Activated CD4-positive, alpha-beta memory T cell treated with anti-CD3 and anti-CD28 coated beads, Interleukin-2, amount 10 ng/mL, durations not matched to agents 7 days and 5 days (primary cell): ENCODE measurements around the gene DES. TPM values are rescaled to one million over a fixed set of nuclear protein-coding genes. Genes with fewer than 3 reads are reported as not detected.
"Not testable (repeated sequence)": the region's sequence is repeated elsewhere in the genome, so short reads cannot be mapped to it uniquely, and the experiment has no call there.

Experiments used
- CTCF ChIA-PET: fragments of 350-600 bp; sonication (Branson Sonifier 250); formaldehyde crosslinking; loops from one replicate; lab custom pipeline; 2021; ENCODE audit warnings: antibody characterized with exemption, inconsistent platforms; lab: Charles Lee
- POLR2A ChIA-PET: fragments of 350-600 bp; sonication (Branson Sonifier 250); formaldehyde crosslinking; loops from one replicate; lab custom pipeline; 2021; ENCODE audit warnings: antibody characterized with exemption; lab: Charles Lee
- DNase-seq: peaks from one replicate; pipeline ENCODE4 v3.0.0-alpha.2; 2020
- H3K27ac Mint-ChIP-seq: one replicate; pipeline ENCODE4 v1.8.0; 2021; ENCODE audit warnings: mild to moderate bottlenecking, mixed read lengths
- H3K27me3 Mint-ChIP-seq: one replicate; pipeline ENCODE4 v1.8.0; 2021; ENCODE audit warnings: mixed read lengths
- H3K36me3 Mint-ChIP-seq: one replicate; pipeline ENCODE4 v1.8.0; 2021; ENCODE audit warnings: low read depth, mixed read lengths
- H3K4me1 Mint-ChIP-seq: one replicate; pipeline ENCODE4 v1.8.0; 2021; ENCODE audit warnings: mixed read lengths
- H3K4me3 Mint-ChIP-seq: one replicate; pipeline ENCODE4 v1.8.0; 2021; ENCODE audit warnings: mild to moderate bottlenecking, mixed read lengths
- H3K9me3 Mint-ChIP-seq: one replicate; pipeline ENCODE4 v1.8.0; 2021; ENCODE audit warnings: mixed read lengths
- total RNA-seq, 2 experiments: library from RNA; stranded (reverse); gene quantifications; one replicate each; pipeline ENCODE4 v1.2.3, GENCODE V29; 2021

The DES gene
- total RNA-seq, 2 experiments from 2014 or later = not detected

GRCh38 chr2:219403861-219404260 is 14.3 kb upstream of the DES start:
- no peaks in the 10 kb centered on the region for H3K4me1 Mint-ChIP-seq
- no peaks in the 10 kb centered on the region for H3K9me3 Mint-ChIP-seq
- ChIA-PET CTCF (interaction anchor here (0.7 to 5.0 kb wide), 10 partner anchors 11 to 286 kb away, joined by 3 to 75 read pairs (median 8); partner anchors contain the start of genes DNPEP, GMPPA, INHA and OBSL1), POLR2A (interaction anchor here (0.6 kb wide), 1 partner anchor 33 kb away, joined by 3 read pairs; no protein-coding TSS in a partner anchor)
- no peak overlapping the region for H3K27ac Mint-ChIP-seq
- no peaks in the 10 kb centered on the region for H3K36me3 Mint-ChIP-seq
- H3K27me3 Mint-ChIP-seq = peaks cover 12% of the 10 kb centered on the region
- no peak for DNase-seq
- no peak overlapping the region for H3K4me3 Mint-ChIP-seq

GRCh38 chr2:219404291-219404910 is 13.8 kb upstream of the DES start:
- DNase-seq = no peak
- POLR2A ChIA-PET = interaction anchor here (1.1 kb wide), 1 partner anchor 16 kb away, joined by 3 read pairs; the partner anchor contains the start of gene DNPEP
- no peaks in the 10 kb centered on the region for H3K9me3 Mint-ChIP-seq
- no peak overlapping the region for H3K4me3 Mint-ChIP-seq
- H3K36me3 Mint-ChIP-seq = no peaks in the 10 kb centered on the region
- peaks cover 12% of the 10 kb centered on the region for H3K27me3 Mint-ChIP-seq
- CTCF ChIA-PET = interaction anchor here (0.7 to 5.0 kb wide), 7 partner anchors 12 to 167 kb away, joined by 3 to 75 read pairs (median 12); partner anchors contain the start of genes DNPEP, GMPPA, INHA and OBSL1
- no peak overlapping the region for H3K27ac Mint-ChIP-seq
- no peaks in the 10 kb centered on the region for H3K4me1 Mint-ChIP-seq

- H3K9me3 Mint-ChIP-seq = no peaks in the 10 kb centered on the region
- H3K4me3 Mint-ChIP-seq = no peak overlapping the region
- H3K27me3 Mint-ChIP-seq = peaks cover 12% of the 10 kb centered on the region
- no peak for DNase-seq
- ChIA-PET POLR2A (interaction anchor here (1.1 kb wide), 1 partner anchor 17 kb away, joined by 3 read pairs; the partner anchor contains the start of gene DNPEP), CTCF (interaction anchor here (0.7 to 5.0 kb wide), 3 partner anchors 11 to 167 kb away, joined by 3 to 75 read pairs (median 3); partner anchors contain the start of genes INHA and OBSL1)
- H3K4me1 Mint-ChIP-seq = no peaks in the 10 kb centered on the region
- H3K36me3 Mint-ChIP-seq = no peaks in the 10 kb centered on the region
- H3K27ac Mint-ChIP-seq = no peak overlapping the region
Observed at GRCh38 chr2:219404954-219405353, 13.2 kb upstream of the DES start.

- H3K27ac Mint-ChIP-seq = no peak overlapping the region
- H3K27me3 Mint-ChIP-seq = peaks cover 12% of the 10 kb centered on the region
- no peaks in the 10 kb centered on the region for H3K36me3 Mint-ChIP-seq
- no peaks in the 10 kb centered on the region for H3K9me3 Mint-ChIP-seq
- ChIA-PET CTCF (interaction anchor here (5.0 kb wide), 1 partner anchor 124 kb away, joined by 75 read pairs; no protein-coding TSS in a partner anchor), POLR2A (interaction anchor here (1.1 kb wide), 1 partner anchor 17 kb away, joined by 3 read pairs; the partner anchor contains the start of gene DNPEP)
- H3K4me1 Mint-ChIP-seq = no peaks in the 10 kb centered on the region
- H3K4me3 Mint-ChIP-seq = no peak overlapping the region
- no peak for DNase-seq
Observed at GRCh38 chr2:219405451-219405850, 12.7 kb upstream of the DES start.

GRCh38 chr2:219405958-219406860 is 12.0 kb upstream of the DES start:
- Mint-ChIP-seq H3K36me3 (no peaks in the 10 kb centered on the region), H3K9me3 (no peaks in the 10 kb centered on the region), H3K4me3 (no peak overlapping the region), H3K27me3 (peaks cover 12% of the 10 kb centered on the region), H3K4me1 (no peaks in the 10 kb centered on the region), H3K27ac (no peak overlapping the region)
- DNase-seq = no peak
- POLR2A ChIA-PET = no interaction called here
- CTCF ChIA-PET = no interaction called here

- POLR2A ChIA-PET = no interaction called here
- Mint-ChIP-seq H3K36me3 (no peaks in the 10 kb centered on the region), H3K27me3 (peaks cover 12% of the 10 kb centered on the region), H3K27ac (no peak overlapping the region), H3K9me3 (no peaks in the 10 kb centered on the region), H3K4me1 (no peaks in the 10 kb centered on the region), H3K4me3 (no peak overlapping the region)
- CTCF ChIA-PET = no interaction called here
- no peak for DNase-seq
Observed at GRCh38 chr2:219406861-219407230, 11.3 kb upstream of the DES start.

- H3K4me3 Mint-ChIP-seq, POLR2A ChIA-PET, H3K27ac Mint-ChIP-seq, H3K36me3 Mint-ChIP-seq, CTCF ChIA-PET, H3K9me3 Mint-ChIP-seq, H3K4me1 Mint-ChIP-seq, DNase-seq: not testable (repeated sequence)
- peaks cover 11% of the 10 kb centered on the region for H3K27me3 Mint-ChIP-seq
Observed at GRCh38 chr2:219407343-219407742, 10.8 kb upstream of the DES start.

GRCh38 chr2:219408204-219408603 is 10.0 kb upstream of the DES start:
- POLR2A ChIA-PET = no interaction called here
- Mint-ChIP-seq H3K9me3 (peaks cover 3% of the 10 kb centered on the region), H3K27me3 (peaks cover 16% of the 10 kb centered on the region), H3K27ac (no peak overlapping the region), H3K4me1 (no peaks in the 10 kb centered on the region), H3K4me3 (no peak overlapping the region), H3K36me3 (no peaks in the 10 kb centered on the region)
- no peak for DNase-seq
- CTCF ChIA-PET = no interaction called here

- ChIA-PET CTCF (no interaction called here), POLR2A (no interaction called here)
- H3K4me3 Mint-ChIP-seq = no peak overlapping the region
- no peaks in the 10 kb centered on the region for H3K36me3 Mint-ChIP-seq
- H3K4me1 Mint-ChIP-seq = no peaks in the 10 kb centered on the region
- H3K9me3 Mint-ChIP-seq = peaks cover 3% of the 10 kb centered on the region
- no peak for DNase-seq
- peaks cover 18% of the 10 kb centered on the region for H3K27me3 Mint-ChIP-seq
- H3K27ac Mint-ChIP-seq = no peak overlapping the region
Observed at GRCh38 chr2:219408631-219409030, 9.5 kb upstream of the DES start.

- DNase-seq = no peak
- Mint-ChIP-seq H3K4me3 (no peak overlapping the region), H3K9me3 (peaks cover 3% of the 10 kb centered on the region), H3K27ac (no peak overlapping the region), H3K36me3 (no peaks in the 10 kb centered on the region), H3K4me1 (no peaks in the 10 kb centered on the region), H3K27me3 (peaks cover 24% of the 10 kb centered on the region)
- ChIA-PET POLR2A (no interaction called here), CTCF (no interaction called here)
Observed at GRCh38 chr2:219409619-219410018, 8.6 kb upstream of the DES start.

- H3K27me3 Mint-ChIP-seq = peaks cover 28% of the 10 kb centered on the region
- H3K36me3 Mint-ChIP-seq = no peaks in the 10 kb centered on the region
- DNase-seq = no peak
- H3K4me1 Mint-ChIP-seq = no peaks in the 10 kb centered on the region
- ChIA-PET CTCF (interaction anchor here (0.7 kb wide), 1 partner anchor 8 kb away, joined by 3 read pairs; no protein-coding TSS in a partner anchor), POLR2A (no interaction called here)
- peaks cover 3% of the 10 kb centered on the region for H3K9me3 Mint-ChIP-seq
- no peak overlapping the region for H3K4me3 Mint-ChIP-seq
- H3K27ac Mint-ChIP-seq = no peak overlapping the region
Observed at GRCh38 chr2:219410390-219410789, 7.8 kb upstream of the DES start.

GRCh38 chr2:219414857-219415256 is 3.3 kb upstream of the DES start:
- CTCF ChIA-PET = no interaction called here
- POLR2A ChIA-PET = no interaction called here

More at GRCh38 chr2:219414857-219415256, 3.3 kb upstream of the DES start:
- H3K9me3 Mint-ChIP-seq = peaks cover 3% of the 10 kb centered on the region
- H3K27ac Mint-ChIP-seq = no peak overlapping the region
- no peaks in the 10 kb centered on the region for H3K36me3 Mint-ChIP-seq
- DNase-seq = no peak
- peaks cover 52% of the 10 kb centered on the region for H3K27me3 Mint-ChIP-seq
- peaks cover 3% of the 10 kb centered on the region for H3K4me1 Mint-ChIP-seq
- H3K4me3 Mint-ChIP-seq = no peak overlapping the region
